OCI-LY3 (cell line): Measurements from ENCODE around the gene ADD2.

Experiments used
- EZH2phosphoT487 ChIP-seq: fragments of 200-600 bp; shearing (Covaris generic); IDR thresholded peaks from 2 replicates; pipeline ENCODE4 v1.6.1; 2018; ENCODE audit warnings: antibody characterized with exemption, mixed run types, low read depth
- TF ChIP-seq, protein P1 (sequence below): fragments of 200-600, 300-600 bp; sonication (generic); IDR thresholded peaks from 2 replicates; pipeline ENCODE4 v1.5.1; 2014; ENCODE audit warnings: antibody characterized with exemption, low read length, low read depth

GRCh38 chr2:70807102-70807827, 39.3 kb upstream of the ADD2 start:
- TF ChIP-seq, protein P1, sequence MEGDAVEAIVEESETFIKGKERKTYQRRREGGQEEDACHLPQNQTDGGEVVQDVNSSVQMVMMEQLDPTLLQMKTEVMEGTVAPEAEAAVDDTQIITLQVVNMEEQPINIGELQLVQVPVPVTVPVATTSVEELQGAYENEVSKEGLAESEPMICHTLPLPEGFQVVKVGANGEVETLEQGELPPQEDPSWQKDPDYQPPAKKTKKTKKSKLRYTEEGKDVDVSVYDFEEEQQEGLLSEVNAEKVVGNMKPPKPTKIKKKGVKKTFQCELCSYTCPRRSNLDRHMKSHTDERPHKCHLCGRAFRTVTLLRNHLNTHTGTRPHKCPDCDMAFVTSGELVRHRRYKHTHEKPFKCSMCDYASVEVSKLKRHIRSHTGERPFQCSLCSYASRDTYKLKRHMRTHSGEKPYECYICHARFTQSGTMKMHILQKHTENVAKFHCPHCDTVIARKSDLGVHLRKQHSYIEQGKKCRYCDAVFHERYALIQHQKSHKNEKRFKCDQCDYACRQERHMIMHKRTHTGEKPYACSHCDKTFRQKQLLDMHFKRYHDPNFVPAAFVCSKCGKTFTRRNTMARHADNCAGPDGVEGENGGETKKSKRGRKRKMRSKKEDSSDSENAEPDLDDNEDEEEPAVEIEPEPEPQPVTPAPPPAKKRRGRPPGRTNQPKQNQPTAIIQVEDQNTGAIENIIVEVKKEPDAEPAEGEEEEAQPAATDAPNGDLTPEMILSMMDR = no peak
- no peak for TF ChIP-seq EZH2phosphoT487
